ENCODE data around the gene TCF25. TPM values are rescaled to one million over a fixed set of nuclear protein-coding genes. Genes with fewer than 3 reads are reported as not detected.

The TCF25 gene
- total RNA-seq, 5 donors from 2014 or later (not counting 1 experiment from before 2014, with no cell fraction given), result 289 to 400 (median 322) TPM

DNA sequence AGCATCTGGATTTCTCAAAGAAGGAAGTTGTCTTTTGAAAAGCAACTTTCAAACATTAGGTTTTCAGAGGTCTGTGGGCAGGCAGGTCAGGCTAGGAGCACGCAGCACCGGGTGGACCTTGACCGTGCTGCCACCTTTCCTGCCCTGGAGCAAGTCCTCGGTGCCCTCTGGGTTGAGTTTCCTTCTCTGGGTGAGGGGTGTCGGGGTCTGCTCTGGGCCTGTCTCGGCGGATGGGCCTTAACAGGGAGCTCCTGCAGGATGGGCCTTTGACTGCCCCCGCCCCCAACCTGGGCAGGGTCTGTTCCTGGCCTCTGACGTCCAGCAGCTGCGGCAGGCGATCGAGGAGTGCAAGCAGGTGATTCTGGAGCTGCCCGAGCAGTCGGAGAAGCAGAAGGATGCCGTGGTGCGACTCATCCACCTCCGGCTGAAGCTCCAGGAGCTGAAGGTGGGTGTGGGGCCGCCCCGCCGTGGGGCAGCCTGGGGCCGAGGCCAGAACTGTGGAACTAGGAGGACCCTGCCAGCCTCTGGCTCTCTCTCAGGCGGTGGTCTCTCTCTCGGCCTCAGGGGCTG, 83.9 kb downstream of the TCF25 start:
- H3K4me1 ChIP-seq (ENCODE audit: control insufficient read depth in 1 of 2, extremely low read depth in 1 of 2, insufficient read depth in 2 of 2, low read length in 2 of 2), result no peaks in the 10 kb centered on the region
- Mint-ChIP-seq H3K27me3 (no peaks in the 10 kb centered on the region), H3K27ac (no peak overlapping the region), H3K4me1 (peaks cover 0 to 13% (median 0%) of the 10 kb centered on the region in 3 donors), H3K36me3 (peaks cover 40% of the 10 kb centered on the region), H3K9me3 (no peaks in the 10 kb centered on the region), H3K4me3 (no peak overlapping the region)
- POLR2A ChIA-PET, result no interaction called here
- H3K36me3 ChIP-seq (ENCODE audit: control insufficient read depth in 2 of 2, extremely low read depth in 1 of 2, insufficient read depth in 1 of 2, low read length in 1 of 2), result peaks cover 17 to 21% of the 10 kb centered on the region in 2 donors
- no peaks in the 10 kb centered on the region for H3K27me3 ChIP-seq (replicated peaks in 1 of 2; ENCODE audit: control insufficient read depth in 2 of 2, extremely low read depth in 1 of 2, insufficient read depth in 2 of 2, low read length in 1 of 2)
- CTCF ChIA-PET, result no interaction called here
- no peak overlapping the region for H3K4me3 ChIP-seq (ENCODE audit: control insufficient read depth in 1 of 2, extremely low read depth in 1 of 2, low read length in 1 of 2)
- DNase-seq (no peak), ATAC-seq (replicated peaks in 1 of 4) (no peak)
- 93% methylated on average over 23 of the region's 23 CpGs for WGBS (ENCODE audit: insufficient coverage)
- H3K27ac ChIP-seq (ENCODE audit: low read length), result no peak overlapping the region
- H3K9me3 ChIP-seq, result no peaks in the 10 kb centered on the region

DNA sequence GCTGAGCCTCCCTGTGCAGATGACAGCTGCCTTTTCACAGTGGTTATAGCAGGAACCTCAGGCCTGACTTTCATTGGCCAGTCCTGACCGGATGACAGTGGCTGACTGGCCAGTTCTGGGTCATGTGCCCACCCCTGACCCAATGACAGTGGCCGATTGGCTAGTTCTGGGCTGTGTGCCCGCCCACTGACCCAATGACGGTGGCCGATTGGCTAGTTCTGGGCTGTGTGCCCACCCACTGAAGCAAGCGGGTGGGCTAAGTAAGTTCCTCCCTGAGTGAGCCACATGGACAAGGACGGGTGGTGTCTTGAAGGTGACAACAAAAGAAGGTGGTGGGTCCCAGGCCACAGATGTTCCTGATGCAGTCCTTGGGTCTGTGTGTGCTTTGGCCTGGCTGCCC, 84.7 kb downstream of the TCF25 start:
- H3K4me3 ChIP-seq (ENCODE audit: control insufficient read depth in 1 of 2, extremely low read depth in 1 of 2, low read length in 1 of 2), result no peak overlapping the region
- peaks cover 17 to 23% of the 10 kb centered on the region in 2 donors for H3K36me3 ChIP-seq (ENCODE audit: control insufficient read depth in 2 of 2, extremely low read depth in 1 of 2, insufficient read depth in 1 of 2, low read length in 1 of 2)

DNA sequence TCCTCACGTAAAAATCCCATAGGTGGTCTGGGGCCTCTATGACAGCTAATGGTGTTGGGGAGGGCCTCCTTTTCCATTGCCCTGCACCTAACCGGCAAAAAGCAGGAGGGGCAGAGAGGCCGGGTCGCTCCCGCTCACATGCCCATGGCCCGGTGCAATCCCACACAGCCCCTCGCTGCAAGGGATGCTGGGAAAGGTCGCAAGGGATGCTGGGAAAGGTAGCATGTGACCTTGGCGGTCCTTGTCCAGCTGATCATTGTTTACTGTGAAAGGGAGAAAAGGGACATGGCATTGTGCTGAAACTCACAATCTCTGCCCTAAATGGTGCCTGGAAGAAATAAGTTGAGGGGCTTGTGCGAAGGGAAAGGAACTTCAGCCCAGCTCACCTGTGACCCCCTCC, 85.2 kb downstream of the TCF25 start:
- Mint-ChIP-seq H3K4me1 (peaks cover 0 to 11% (median 0%) of the 10 kb centered on the region in 3 donors), H3K36me3 (peaks cover 42% of the 10 kb centered on the region), H3K9me3 (no peaks in the 10 kb centered on the region), H3K4me3 (no peak overlapping the region), H3K27ac (no peak overlapping the region), H3K27me3 (no peaks in the 10 kb centered on the region)
- ChIA-PET CTCF (no interaction called here), POLR2A (no interaction called here)
- ATAC-seq (replicated peaks in 1 of 4), result no peak
- no peak overlapping the region for H3K4me3 ChIP-seq (ENCODE audit: control insufficient read depth in 1 of 2, extremely low read depth in 1 of 2, low read length in 1 of 2)
- no peaks in the 10 kb centered on the region for H3K9me3 ChIP-seq
- WGBS (ENCODE audit: insufficient coverage), result 100% methylated on average over 3 of the region's 10 CpGs
- no peak for DNase-seq
- no peak overlapping the region for H3K27ac ChIP-seq (ENCODE audit: low read length)
- peaks cover 17 to 23% of the 10 kb centered on the region in 2 donors for H3K36me3 ChIP-seq (ENCODE audit: control insufficient read depth in 2 of 2, extremely low read depth in 1 of 2, insufficient read depth in 1 of 2, low read length in 1 of 2)
- no peaks in the 10 kb centered on the region for H3K27me3 ChIP-seq (replicated peaks in 1 of 2; ENCODE audit: control insufficient read depth in 2 of 2, extremely low read depth in 1 of 2, insufficient read depth in 2 of 2, low read length in 1 of 2)
- no peaks in the 10 kb centered on the region for H3K4me1 ChIP-seq (ENCODE audit: control insufficient read depth in 1 of 2, extremely low read depth in 1 of 2, insufficient read depth in 2 of 2, low read length in 2 of 2)

More for the DNA sequence above, 84.7 kb downstream of the TCF25 start:
- DNase-seq, result no peak
- H3K27me3 Mint-ChIP-seq, result no peaks in the 10 kb centered on the region
- H3K9me3 Mint-ChIP-seq, result no peaks in the 10 kb centered on the region
- ChIA-PET POLR2A (no interaction called here), CTCF (no interaction called here)
- no peak overlapping the region for H3K27ac Mint-ChIP-seq
- peak in 2 of 4 experiments; percentile 32 to 34 for ATAC-seq (replicated peaks in 1 of 4)
- Histone ChIP-seq H3K9me3 (no peaks in the 10 kb centered on the region), H3K27ac (ENCODE audit: low read length) (no peak overlapping the region), H3K27me3 (replicated peaks in 1 of 2; ENCODE audit: control insufficient read depth in 2 of 2, extremely low read depth in 1 of 2, insufficient read depth in 2 of 2, low read length in 1 of 2) (no peaks in the 10 kb centered on the region), H3K4me1 (ENCODE audit: control insufficient read depth in 1 of 2, extremely low read depth in 1 of 2, insufficient read depth in 2 of 2, low read length in 2 of 2) (no peaks in the 10 kb centered on the region)
- H3K36me3 Mint-ChIP-seq, result peaks cover 40% of the 10 kb centered on the region
- no peak overlapping the region for H3K4me3 Mint-ChIP-seq
- WGBS (ENCODE audit: insufficient coverage), result 92% methylated on average over 7 of the region's 7 CpGs
- H3K4me1 Mint-ChIP-seq, result peaks cover 0 to 12% (median 0%) of the 10 kb centered on the region in 3 donors

DNA sequence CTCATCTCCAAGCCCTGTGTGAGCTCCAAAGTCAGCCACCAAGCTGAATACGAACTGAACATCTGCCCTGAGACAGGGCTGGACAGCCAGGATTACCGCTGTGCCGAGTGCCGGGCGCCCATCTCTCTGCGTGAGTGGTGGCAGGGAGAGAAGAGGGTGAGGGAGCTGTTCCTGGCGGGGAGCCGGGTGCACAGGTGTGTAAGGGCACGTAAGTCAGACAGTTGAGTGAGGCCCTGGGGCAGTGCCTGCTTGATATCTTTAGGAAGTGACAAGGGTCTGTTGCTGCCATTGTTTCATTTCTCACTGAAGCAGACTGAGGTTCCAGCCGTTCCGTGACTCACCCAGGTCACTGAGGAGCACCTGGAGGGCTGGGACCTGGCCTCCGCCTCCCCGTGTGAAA, 87.6 kb downstream of the TCF25 start:
- Mint-ChIP-seq H3K27me3 (no peaks in the 10 kb centered on the region), H3K9me3 (no peaks in the 10 kb centered on the region), H3K36me3 (peaks cover 40% of the 10 kb centered on the region), H3K27ac (no peak overlapping the region), H3K4me1 (peaks cover 0 to 2% (median 0%) of the 10 kb centered on the region in 3 donors), H3K4me3 (no peak overlapping the region)
- H3K36me3 ChIP-seq (ENCODE audit: control insufficient read depth in 2 of 2, extremely low read depth in 1 of 2, insufficient read depth in 1 of 2, low read length in 1 of 2), result peaks cover 14 to 20% of the 10 kb centered on the region in 2 donors
- H3K4me1 ChIP-seq (ENCODE audit: control insufficient read depth in 1 of 2, extremely low read depth in 1 of 2, insufficient read depth in 2 of 2, low read length in 2 of 2), result no peaks in the 10 kb centered on the region
- DNase-seq, result no peak
- 95% methylated on average over 13 of the region's 13 CpGs for WGBS (ENCODE audit: insufficient coverage)
- H3K27ac ChIP-seq (ENCODE audit: low read length), result no peak overlapping the region
- POLR2A ChIA-PET, result no interaction called here
- CTCF ChIA-PET, result no interaction called here
- no peaks in the 10 kb centered on the region for H3K27me3 ChIP-seq (replicated peaks in 1 of 2; ENCODE audit: control insufficient read depth in 2 of 2, extremely low read depth in 1 of 2, insufficient read depth in 2 of 2, low read length in 1 of 2)
- H3K9me3 ChIP-seq, result no peaks in the 10 kb centered on the region
- ATAC-seq (replicated peaks in 1 of 4), result no peak
- no peak overlapping the region for H3K4me3 ChIP-seq (ENCODE audit: control insufficient read depth in 1 of 2, extremely low read depth in 1 of 2, low read length in 1 of 2)

Other genes with a start within 250 kb of the TCF25 start
- gene CHMP1A, start 215.9 kb upstream of the TCF25 start, total RNA-seq, result 10 to 100 TPM; 73.1 to 97.4 (median 90.4) TPM
- 10 to 100 TPM in 2 of 5 donors, 1 to 10 TPM in 3; 5.0 to 11.1 (median 8.1) TPM for gene SPATA33, start 215.8 kb upstream of the TCF25 start, total RNA-seq
- 100 to 1,000 TPM; 108 to 163 (median 138) TPM for gene CDK10, start 186.9 kb upstream of the TCF25 start, total RNA-seq
- gene SPATA2L, start 171.9 kb upstream of the TCF25 start, total RNA-seq, result 10 to 100 TPM; 14.4 to 24.9 (median 15.9) TPM
- 10 to 100 TPM; 15.5 to 28.8 (median 24.5) TPM for gene VPS9D1, start 152.7 kb upstream of the TCF25 start, total RNA-seq
- gene ZNF276, start 152.1 kb upstream of the TCF25 start, total RNA-seq, result 100 to 1,000 TPM; 131 to 203 (median 195) TPM
- gene FANCA, start 56.9 kb upstream of the TCF25 start, total RNA-seq, result 1 to 10 TPM; 7.1 to 8.3 (median 7.8) TPM
- 1 to 10 TPM in 1 of 5 donors, under 1 TPM in 3, not detected in 1; 0.23 to 1.1 (median 0.56) TPM for gene SPIRE2, start 45.1 kb upstream of the TCF25 start, total RNA-seq
- gene MC1R, start 45.3 kb downstream of the TCF25 start, total RNA-seq, result 10 to 100 TPM; 11.7 to 13.7 (median 12.9) TPM
- gene TUBB3, start 49.8 kb downstream of the TCF25 start, total RNA-seq, result 1 to 10 TPM in 1 of 5 donors, under 1 TPM in 4; 0.58 to 1.8 (median 0.93) TPM
- 10 to 100 TPM; 26.4 to 54.1 (median 49.2) TPM for gene DEF8, start 75.2 kb downstream of the TCF25 start, total RNA-seq
- 1 to 10 TPM in 2 of 5 donors, under 1 TPM in 3; 0.70 to 3.6 (median 0.88) TPM for gene DBNDD1, start 145.9 kb downstream of the TCF25 start, total RNA-seq
- not detected for gene PRDM7, start 203.7 kb downstream of the TCF25 start, total RNA-seq

Data from T-cell (primary cell).